Left lung (tissue), 10 donors: ENCODE measurements around the gene PRDM7. TPM values are rescaled to one million over a fixed set of nuclear protein-coding genes. Genes with fewer than 3 reads are reported as not detected.

Source experiments
- ATAC-seq: fragments of 200-7000 bp; cut with Tn5 transposase; one replicate; pipeline ENCODE4 v1.9.1; 2020; ENCODE audit warnings: moderate library complexity
- DNase-seq, 4 donors: peaks; one replicate each; pipeline ENCODE4 v3.0.0-alpha.2; 2013 to 2020
- H3K27ac ChIP-seq, 2 donors: fragments of 200-600 bp; sonication (generic) in 1 of 2; one replicate each; pipeline versions ENCODE4 v1.5.0 to v1.8.0; 2020 to 2021
- H3K27me3 ChIP-seq, 2 donors: fragments of 200-600 bp; sonication (generic) in 1 of 2; one replicate each; pipeline versions ENCODE4 v1.5.0 to v1.8.0; 2020 to 2021
- H3K36me3 ChIP-seq, 2 donors: fragments of 200-600 bp; sonication (generic) in 1 of 2; one replicate each; pipeline versions ENCODE4 v1.5.0 to v1.8.0; 2020 to 2021
- H3K4me1 ChIP-seq, 2 donors: fragments of 200-600 bp; one replicate each; pipeline ENCODE4 v1.8.0; 2021
- H3K4me3 ChIP-seq, 2 donors: fragments of 200-600 bp; sonication (generic) in 1 of 2; one replicate each; pipeline versions ENCODE4 v1.5.0 to v1.8.0; 2020 to 2021; ENCODE audit warnings: mild to moderate bottlenecking in 1 of 2
- H3K9me3 ChIP-seq, 2 donors: fragments of 200-600 bp; sonication (generic) in 1 of 2; one replicate each; pipeline versions ENCODE4 v1.5.0 to v1.8.0; 2020 to 2021
- intact Hi-C, 2 donors: fragments of 100-400 bp; cut with DNase I; formaldehyde crosslinking; loops; one replicate each; pipeline versions ENCODE4 v1.11.2 to v1.14.2; 2022
- polyA plus RNA-seq, 6 donors: library from polyadenylated mRNA; unstranded; fragments of 120-200 nt; gene quantifications; one replicate each; pipeline ENCODE4 v1.2.1, GENCODE V29; 2013; ENCODE audit not compliant: insufficient read length in 6 of 6
- total RNA-seq, 2 donors: library from RNA; stranded (reverse); fragmentation: NEBNext Ultra II Directional; extraction: Animal tissue kit (Norgen Biotek cat#: 25700); gene quantifications; one replicate each; pipeline ENCODE4 v1.2.1, GENCODE V29; 2021
- TF ChIP-seq, protein P1 (sequence below), 2 donors: fragments of 200-600 bp; sonication (generic) in 1 of 2; IDR thresholded peaks; one replicate each; pipeline versions ENCODE4 v1.5.0 to v1.8.0; 2021; ENCODE audit warnings: antibody characterized with exemption in 2 of 2
- donor health status: DM: no; HTN: yes; CAD: no.
- donor health status: DM: no; HTN: no; CAD: no.

PRDM7 gene
- total and polyA plus RNA-seq, 8 donors = 0.45 to 1.1 (median 0.83) TPM; not detected in 2

GRCh38 chr16:90040152-90041023 lies 36.7 kb downstream of the PRDM7 start:
- H3K4me1 ChIP-seq = no peaks in the 10 kb centered on the region
- H3K36me3 ChIP-seq = peaks cover 0 to 81% of the 10 kb centered on the region in 2 donors
- no peak overlapping the region for H3K4me3 ChIP-seq
- DNase-seq (peak in 1 of 4 donors; percentile 67), ATAC-seq (no peak)
- H3K9me3 ChIP-seq = no peaks in the 10 kb centered on the region
- no peak overlapping the region for H3K27ac ChIP-seq
- TF ChIP-seq, protein P1, sequence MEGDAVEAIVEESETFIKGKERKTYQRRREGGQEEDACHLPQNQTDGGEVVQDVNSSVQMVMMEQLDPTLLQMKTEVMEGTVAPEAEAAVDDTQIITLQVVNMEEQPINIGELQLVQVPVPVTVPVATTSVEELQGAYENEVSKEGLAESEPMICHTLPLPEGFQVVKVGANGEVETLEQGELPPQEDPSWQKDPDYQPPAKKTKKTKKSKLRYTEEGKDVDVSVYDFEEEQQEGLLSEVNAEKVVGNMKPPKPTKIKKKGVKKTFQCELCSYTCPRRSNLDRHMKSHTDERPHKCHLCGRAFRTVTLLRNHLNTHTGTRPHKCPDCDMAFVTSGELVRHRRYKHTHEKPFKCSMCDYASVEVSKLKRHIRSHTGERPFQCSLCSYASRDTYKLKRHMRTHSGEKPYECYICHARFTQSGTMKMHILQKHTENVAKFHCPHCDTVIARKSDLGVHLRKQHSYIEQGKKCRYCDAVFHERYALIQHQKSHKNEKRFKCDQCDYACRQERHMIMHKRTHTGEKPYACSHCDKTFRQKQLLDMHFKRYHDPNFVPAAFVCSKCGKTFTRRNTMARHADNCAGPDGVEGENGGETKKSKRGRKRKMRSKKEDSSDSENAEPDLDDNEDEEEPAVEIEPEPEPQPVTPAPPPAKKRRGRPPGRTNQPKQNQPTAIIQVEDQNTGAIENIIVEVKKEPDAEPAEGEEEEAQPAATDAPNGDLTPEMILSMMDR (IDR thresholded peaks at IDR 0.05) = no peak
- H3K27me3 ChIP-seq = no peaks in the 10 kb centered on the region
- intact Hi-C loops = no loop called here

DNA sequence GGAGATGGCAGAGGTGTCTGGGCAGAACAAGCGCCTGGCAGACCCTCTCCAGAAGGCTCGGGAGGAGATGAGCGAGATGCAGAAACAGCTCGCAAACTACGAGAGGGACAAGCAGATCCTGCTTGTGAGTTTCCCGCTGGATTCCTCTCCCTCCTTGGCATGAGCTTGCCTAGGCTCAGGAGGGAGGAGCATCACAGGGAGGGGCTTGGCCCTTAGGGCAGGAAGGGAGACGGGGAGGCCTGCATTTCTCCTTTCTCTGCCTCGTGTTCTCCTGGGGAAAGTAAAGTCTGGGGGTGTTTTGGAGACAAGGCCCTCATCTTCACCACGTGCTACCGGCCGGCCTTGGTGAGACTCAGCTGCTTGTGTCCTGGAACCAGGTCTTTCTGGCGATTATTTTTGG lies 39.9 kb downstream of the PRDM7 start:
- Histone ChIP-seq H3K9me3 (no peaks in the 10 kb centered on the region), H3K27me3 (no peaks in the 10 kb centered on the region), H3K27ac (no peak overlapping the region), H3K4me3 (no peak overlapping the region), H3K4me1 (no peaks in the 10 kb centered on the region), H3K36me3 (peaks cover 0 to 86% of the 10 kb centered on the region in 2 donors)
- TF ChIP-seq, protein P1 (IDR thresholded peaks at IDR 0.05) = no peak
- intact Hi-C loops = no loop called here
- peak in 1 of 4 donors; percentile 53 for DNase-seq
- no peak for ATAC-seq

DNA sequence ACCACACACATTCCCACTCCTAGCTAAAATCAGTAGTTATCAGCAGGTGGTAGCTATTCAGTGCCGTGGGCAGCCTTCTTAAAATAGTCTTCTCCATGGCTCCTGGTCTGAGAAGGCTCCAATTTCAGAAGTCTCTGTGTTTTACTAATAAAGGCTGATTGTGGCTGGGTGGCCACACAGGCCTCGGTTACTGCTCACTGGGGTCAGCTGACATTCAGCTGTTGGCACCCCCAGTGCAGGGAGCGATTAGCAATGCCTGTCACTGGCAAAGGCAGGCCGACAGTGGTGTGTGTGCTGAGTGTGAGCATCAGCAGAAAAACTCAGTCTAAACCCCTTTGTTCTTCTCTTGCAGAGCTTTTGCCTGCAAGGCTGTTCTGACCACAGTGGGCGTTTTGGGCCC lies 41.2 kb downstream of the PRDM7 start:
- H3K36me3 ChIP-seq = peaks cover 0 to 81% of the 10 kb centered on the region in 2 donors
- TF ChIP-seq, protein P1 (IDR thresholded peaks at IDR 0.05) = no peak
- H3K27me3 ChIP-seq = no peaks in the 10 kb centered on the region
- DNase-seq = peak in 1 of 4 donors; percentile 40
- H3K4me1 ChIP-seq = no peaks in the 10 kb centered on the region
- no peaks in the 10 kb centered on the region for H3K9me3 ChIP-seq
- no peak overlapping the region for H3K4me3 ChIP-seq
- no peak for ATAC-seq
- no peak overlapping the region for H3K27ac ChIP-seq
- intact Hi-C loops = no loop called here

DNA sequence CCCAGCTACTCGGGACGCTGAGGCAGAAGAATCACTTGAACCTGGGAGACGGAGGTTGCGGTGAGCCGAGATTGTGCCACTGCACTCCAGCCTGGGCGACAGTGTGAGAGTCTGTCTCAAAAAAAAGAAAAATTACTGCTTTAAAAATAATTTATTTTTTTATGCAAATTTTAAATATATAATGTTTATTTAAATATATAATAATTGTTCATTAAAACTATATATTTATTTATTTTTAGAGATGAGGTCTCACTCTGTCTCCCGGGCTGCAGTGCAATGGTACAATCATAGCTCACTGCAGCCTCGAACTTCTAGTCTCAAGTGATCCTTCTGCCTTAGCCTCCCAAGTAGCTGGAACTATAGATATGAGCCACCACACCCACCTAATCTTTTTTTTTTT lies 42.6 kb downstream of the PRDM7 start:
- TF ChIP-seq, protein P1 (IDR thresholded peaks at IDR 0.05) = no peak
- H3K4me1 ChIP-seq = no peaks in the 10 kb centered on the region

GRCh38 chr16:90033387-90033786 lies 43.7 kb downstream of the PRDM7 start:
- H3K4me3 ChIP-seq = no peak overlapping the region
- no peaks in the 10 kb centered on the region for H3K27me3 ChIP-seq
- H3K4me1 ChIP-seq = no peaks in the 10 kb centered on the region
- DNase-seq (no peak), ATAC-seq (no peak)
- peaks cover 0 to 61% of the 10 kb centered on the region in 2 donors for H3K36me3 ChIP-seq
- no peaks in the 10 kb centered on the region for H3K9me3 ChIP-seq
- H3K27ac ChIP-seq = no peak overlapping the region
- TF ChIP-seq, protein P1 (IDR thresholded peaks at IDR 0.05) = no peak
- intact Hi-C loops = no loop called here

More for the DNA sequence above, 42.6 kb downstream of the PRDM7 start:
- no peak for DNase-seq
- Histone ChIP-seq H3K9me3 (no peaks in the 10 kb centered on the region), H3K27ac (no peak overlapping the region), H3K36me3 (peaks cover 0 to 67% of the 10 kb centered on the region in 2 donors), H3K27me3 (no peaks in the 10 kb centered on the region), H3K4me3 (no peak overlapping the region)
- no peak for ATAC-seq
- intact Hi-C loops = no loop called here
